ENCODE measurements around the gene SH3RF1.

Gene SH3RF1

DNA sequence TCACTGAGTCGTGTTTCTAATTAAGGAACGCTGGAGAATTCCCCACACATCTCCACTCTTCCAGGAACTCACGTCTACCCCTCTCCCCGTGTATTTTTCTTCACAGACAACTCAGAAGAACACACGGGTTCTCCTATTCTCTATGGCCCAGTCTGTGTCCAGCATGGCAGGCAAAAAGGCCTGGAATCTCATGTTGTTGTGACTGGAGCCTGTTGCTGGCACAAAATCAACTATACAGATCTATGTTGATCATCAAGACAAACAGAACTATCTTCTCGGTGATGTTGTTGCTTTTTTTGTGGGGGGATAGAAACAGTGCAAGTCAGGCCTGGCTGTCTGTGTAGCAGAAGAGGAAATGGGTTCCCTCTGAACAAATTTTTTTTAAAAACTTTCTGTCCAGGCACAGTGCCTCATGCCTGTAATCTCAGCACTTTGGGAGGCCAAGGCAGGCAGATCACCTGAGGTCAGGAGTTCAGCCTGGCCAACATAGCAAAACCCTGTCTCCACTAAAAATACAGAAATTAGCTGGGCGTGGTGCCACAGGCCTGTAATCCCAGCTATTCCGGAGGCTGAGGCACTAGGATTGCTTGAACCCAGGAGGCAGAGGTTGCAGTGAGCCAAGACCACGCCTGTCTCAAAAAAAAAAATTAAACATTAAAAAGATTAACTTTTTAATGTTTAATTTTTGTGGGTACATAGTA is 210.2 kb downstream of the SH3RF1 start:
- no peak for DNase-seq

DNA sequence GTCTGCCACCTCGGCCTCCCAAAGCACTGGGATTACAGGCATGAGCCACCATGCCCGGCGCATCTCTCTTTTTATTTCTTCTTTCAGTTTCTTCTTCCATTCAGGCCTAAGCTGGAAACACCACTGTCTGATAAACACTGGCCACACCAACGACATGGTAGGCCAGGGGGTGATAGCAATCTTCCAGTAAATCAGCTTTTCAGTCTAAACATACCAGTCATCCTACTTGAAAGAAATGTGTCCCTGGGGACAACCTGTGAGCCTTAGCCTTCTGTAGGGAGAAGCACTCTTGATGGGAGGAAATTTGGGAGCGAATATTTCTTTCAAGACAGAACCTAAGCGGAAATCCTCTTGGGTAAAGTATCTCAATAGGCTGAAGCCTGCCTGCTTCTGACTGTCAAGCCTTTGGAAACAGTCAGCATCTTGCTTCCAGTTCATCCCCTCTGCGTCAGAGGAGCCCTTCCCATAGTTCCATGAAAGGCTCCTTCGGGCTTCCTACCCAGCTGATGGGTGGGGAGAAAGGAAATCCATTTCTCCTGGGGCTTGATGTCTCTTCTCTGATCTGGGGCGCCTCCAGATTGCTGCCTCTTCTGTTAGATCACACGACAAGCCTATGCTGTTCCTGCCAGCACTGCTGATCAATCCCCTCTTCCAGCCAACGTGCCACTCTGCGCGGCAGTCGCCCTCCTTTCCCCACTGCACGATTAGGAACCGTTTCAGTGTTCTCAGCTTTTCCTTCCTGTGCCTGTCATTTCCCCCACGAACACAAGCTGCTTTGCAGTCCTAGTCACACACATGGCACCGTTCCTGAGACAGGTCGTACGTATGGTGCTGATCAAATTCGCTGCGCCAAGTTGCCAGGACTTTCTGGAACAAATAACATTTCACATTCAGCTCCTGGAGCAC is 211.2 kb downstream of the SH3RF1 start:
- no peak for DNase-seq

DNA sequence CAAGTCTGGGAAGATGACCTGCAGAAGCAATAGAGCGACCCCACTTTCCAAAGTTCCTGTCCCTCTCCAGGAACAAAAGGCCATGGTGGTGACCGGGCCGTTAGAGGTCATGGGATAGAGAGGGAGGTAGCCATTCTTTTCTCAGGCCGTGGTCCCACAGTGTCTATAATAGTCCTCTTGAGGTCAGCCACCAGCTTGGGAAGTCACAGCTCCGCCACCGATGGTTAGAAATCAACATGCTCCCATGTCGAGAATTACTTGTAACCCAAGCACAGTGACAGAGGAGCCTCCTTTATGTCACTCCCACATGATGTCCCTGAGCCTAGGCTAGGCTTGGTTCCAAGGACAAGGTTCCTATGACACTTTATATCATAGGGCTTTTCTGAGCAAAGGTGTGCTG is 212.4 kb downstream of the SH3RF1 start:
- no peak for DNase-seq

DNA sequence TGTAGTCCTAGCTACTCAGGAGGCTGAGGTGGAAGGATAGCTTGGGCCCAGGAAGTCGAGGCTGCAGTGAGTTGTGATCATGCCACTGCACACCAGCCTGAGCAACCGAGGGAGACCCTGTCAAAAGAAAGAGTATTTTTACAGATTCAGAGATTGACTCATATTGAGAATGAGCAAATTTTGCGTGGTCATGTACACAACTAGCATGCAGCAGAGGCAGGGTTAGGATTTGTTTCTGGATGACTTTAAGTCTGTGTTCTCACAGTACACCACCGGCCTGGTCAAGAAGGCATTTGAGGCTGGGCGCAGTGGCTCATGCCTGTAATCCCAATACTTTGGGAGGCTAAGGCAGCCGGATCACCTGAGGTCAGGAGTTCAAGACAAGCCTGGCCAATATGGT is 215.9 kb downstream of the SH3RF1 start:
- DNase-seq = no peak

DNA sequence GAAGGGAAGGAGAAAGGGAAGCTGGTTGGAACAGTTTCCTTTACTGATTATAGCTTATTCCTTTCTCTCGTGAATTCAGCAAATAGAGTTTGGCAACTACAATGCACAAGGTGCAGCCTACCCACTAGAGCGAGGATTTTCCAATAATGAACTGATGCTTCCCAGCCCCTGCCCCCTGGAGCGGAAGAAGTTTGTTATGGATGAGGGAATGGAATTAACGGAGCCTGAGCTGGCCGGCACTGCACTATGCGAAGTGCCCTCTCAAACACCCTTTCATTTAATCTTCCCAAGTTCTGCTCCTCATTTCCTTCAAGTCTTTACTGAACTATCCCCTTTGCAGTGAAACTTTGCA is 218.2 kb downstream of the SH3RF1 start:
- DNase-seq = no peak

DNA sequence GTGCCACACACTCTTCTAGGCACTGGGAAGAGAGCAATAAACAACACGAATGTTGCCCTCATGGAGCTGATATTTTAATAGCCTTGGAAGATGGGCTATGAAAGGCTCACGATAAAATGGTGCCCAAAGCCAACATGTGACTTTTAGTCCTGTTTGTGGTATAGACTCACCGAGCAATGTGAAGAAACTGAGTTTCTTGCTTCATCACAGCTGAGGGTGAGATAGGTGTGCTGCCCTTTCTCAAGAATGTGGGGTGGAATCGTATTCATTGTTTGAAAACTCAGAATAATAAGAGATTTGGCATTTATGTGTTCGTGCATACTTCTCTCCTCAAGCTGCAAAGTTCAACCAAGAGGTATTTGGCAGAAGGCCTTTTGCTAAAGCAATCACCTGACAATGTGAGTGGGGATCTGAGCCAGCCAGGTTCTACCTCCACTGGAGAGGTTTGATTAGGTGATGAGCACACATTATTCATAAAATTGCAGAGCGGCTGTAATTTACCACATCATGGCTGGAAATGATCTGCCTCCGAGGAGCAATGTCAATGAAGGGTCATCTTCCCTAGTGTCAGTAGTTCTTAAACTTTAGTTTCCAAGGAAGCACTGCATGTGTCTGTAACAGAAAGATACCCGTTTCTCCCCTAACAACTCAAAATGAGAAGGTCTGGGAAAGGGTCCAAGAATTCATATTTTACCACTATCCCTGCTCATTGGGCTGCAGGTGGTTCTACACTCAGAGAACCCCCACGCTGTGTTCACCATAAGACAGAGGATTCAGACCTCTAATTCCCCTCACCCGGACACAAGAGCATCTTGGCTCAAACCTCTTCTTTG is 218.8 kb downstream of the SH3RF1 start:
- no peak for DNase-seq

DNA sequence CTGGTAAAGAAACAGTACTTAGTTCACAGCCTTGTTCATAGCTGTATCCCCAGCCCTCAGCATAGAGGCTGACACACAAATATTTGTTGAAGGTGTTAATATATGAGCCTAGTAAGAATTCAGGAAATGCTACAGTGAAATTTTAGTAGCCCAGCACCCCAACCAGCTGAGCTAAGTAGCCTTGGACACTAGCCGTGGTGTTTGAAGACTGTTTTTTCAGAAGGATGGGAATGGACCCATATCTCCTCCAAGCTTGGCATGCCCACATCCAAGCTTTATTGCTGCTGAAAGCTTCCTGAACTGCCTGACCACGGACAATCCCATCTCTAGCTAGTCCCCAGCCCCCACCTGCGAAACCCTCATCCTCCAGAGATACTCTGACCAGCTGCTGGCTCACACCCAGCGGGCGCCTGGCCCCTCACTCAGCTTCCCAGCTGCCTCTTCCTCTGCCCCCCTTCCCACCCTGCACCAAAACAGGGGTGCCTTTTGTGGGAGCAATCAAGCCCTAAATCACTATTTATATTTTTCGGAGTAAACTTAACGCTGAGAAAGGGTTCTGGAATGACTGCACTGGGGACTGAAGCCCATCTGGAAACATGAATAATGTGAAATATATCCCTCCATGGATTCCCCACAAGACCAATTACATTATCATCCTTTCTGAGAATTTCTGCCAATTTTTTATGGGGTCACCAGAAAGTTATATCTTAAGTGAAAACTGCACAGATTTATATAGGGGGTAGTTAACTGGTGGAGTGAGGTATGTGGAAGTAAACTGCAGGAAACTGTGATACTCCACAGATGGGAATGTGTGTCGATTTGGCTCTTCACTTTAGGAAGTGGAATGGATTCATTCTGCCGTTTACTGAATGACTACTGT is 219.6 kb downstream of the SH3RF1 start:
- no peak for DNase-seq

DNA sequence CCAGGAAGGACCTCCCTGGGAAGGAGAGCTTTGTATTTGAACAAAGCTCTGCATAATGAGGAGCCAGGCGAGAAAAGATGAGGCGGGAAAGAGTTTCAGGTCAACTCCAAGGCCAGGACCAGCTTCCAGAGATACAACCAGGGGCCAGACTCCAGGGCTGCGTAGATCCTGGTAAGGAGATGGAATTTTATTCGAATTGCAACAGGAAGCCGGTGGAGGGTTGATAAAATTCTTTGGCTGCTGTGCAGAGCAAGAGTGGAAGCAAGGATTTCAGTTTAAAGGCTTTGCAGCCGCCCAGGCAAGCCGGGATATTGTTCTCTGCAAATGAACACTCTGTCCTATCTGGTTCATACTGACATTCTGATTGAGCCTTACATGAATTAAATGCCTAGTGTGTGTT is 220.5 kb downstream of the SH3RF1 start:
- DNase-seq = no peak

DNA sequence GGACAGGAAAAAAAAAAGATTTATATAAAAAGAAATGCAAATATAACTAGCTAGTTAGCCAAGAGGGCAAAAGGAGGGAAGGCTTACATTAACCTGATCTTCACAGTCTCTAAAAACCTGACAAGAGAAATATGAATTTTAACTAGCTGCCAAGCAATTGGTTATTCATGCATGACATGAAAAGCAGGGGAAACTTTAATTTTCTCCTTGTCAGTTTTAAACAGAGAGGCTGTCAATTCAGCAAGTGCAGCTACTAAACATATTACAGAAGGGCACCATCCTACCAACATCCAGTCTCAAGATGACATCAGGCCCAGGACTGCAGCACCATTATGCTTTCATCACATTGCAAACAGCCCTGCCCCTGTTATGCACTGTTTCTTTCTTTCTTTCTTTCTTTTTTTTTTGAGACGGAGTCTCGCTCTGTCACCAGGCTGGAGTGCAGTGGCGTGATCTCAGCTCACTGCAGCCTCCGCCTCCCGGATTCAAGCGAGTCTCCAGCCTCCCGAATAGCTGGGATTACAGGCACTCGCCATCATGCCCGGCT is 221.8 kb downstream of the SH3RF1 start:
- no peak for DNase-seq

DNA sequence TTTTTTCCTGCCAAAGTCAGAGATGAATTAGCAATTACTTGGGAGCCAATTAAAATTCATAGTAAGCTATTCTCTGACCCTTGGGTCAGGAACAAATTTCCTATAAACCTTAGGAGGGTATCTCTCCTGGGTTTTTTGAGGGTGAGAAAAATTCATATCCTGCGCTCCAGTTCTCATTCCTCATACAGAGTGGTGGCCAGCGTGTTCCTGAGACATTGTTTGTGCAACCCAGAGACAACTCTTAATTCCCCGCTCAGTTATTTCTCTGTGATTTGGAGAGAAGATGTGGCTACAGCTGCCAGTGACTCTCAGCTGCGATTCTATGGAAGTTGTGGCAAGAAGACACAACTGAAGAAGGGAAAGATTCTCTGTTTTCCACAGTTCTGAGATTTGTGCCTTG is 222.8 kb downstream of the SH3RF1 start:
- DNase-seq = no peak

DNA sequence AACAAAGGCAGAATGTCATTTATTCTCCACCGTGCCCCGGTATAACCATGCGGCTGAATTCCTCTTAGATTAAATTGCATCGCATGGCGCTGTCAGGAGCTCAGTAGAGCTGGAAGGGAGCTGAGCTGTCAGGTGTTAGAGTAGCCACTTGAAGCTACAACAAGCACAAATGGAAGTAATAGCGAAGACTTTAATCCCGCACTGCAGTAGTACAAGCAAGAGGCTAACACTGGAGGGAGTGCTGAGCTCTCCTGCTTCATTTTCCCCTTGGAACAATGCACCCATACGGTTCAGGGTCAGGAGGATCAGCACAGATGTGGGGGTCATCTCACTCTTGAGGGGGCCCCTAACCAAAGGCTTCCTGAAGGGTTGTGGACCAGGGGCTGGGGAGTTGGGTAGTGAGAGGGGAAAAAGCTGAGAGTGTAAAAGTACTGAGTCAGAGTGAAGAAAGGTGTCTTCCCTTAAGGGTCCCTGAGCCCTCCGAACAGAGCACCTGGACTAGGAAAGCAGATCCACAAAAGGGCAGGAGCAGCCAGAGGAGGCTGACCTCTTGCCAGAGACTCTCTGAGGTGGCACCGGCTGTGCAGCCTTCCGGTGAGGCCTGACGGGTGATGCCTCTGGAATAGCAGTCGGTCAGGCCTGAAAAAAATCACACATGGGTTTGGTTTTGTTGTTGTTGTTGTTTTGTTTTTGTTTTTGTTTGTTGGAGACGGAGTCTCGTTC is 224.7 kb downstream of the SH3RF1 start:
- no peak for DNase-seq

DNA sequence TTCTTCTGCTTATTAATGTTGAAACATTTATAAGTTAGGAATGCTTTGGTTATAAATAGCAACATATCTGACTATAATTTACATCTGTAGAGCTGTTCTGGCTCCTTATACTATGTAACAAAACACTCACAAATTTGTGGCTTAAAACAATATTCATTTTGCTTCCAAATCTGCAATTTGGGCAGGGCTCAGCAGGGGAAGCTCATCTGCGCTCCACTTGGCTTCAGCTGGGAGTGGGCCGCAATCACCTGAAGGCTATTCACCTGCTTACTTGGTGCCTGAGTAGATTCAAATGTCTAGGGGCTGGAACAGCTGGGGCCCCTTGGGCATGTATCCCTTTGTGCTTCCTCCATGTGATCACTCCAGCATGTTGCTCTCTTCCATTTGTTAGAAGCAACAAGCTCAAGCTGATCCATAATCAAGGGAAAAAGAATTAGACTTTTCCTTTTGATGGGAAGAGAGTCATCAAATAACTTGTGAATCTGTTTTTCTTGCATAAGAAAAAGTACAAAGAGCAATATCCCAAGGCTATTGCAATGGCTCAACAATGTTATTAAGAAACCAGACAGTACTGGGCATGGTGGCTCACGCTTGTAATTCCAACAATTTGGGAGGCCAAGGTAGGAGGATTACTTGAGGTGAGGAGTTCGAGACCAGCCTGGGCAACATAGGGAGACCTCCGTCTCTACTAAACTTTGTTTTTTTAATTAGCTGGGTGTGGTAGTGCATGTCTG is 225.9 kb downstream of the SH3RF1 start:
- DNase-seq = no peak

All from SHP77 (cell line).